HEK293 (cell line): ENCODE results near the gene TP53BP1.

Source experiments
- CTCF ChIP-seq: fragments of 450-650 bp; formaldehyde crosslinking; IDR thresholded peaks from 2 replicates; pipeline ENCODE4 v1.5.1; 2016; ENCODE audit warnings: missing biosample characterization, missing genetic modification characterization
- EGR2 ChIP-seq: fragments of 450-650 bp; formaldehyde crosslinking; IDR thresholded peaks from 2 replicates; pipeline ENCODE4 v1.5.1; 2016; ENCODE audit warnings: low read depth, missing biosample characterization, missing genetic modification characterization
- YY2 ChIP-seq: fragments of 450-650 bp; formaldehyde crosslinking; IDR thresholded peaks from 2 replicates; pipeline ENCODE4 v1.5.1; 2016; ENCODE audit warnings: missing biosample characterization, missing genetic modification characterization
- ZBTB26 ChIP-seq: fragments of 450-650 bp; formaldehyde crosslinking; optimal IDR thresholded peaks from 2 replicates; pipeline ENCODE3; 2016; ENCODE audit warnings: missing biosample characterization, mild to moderate bottlenecking, missing genetic modification characterization
- ZBTB44 ChIP-seq: fragments of 450-650 bp; IDR thresholded peaks from 2 replicates; pipeline ENCODE4 v1.5.1; 2018; ENCODE audit warnings: missing biosample characterization, mild to moderate bottlenecking, missing genetic modification characterization

- TF ChIP-seq CTCF (no peak), ZBTB26 (tag by site-specific recombination) (no peak), YY2 (no peak), ZBTB44 (no peak), EGR2 (no peak)
Observed at GRCh38 chr15:43529587-43530345, 36.8 kb upstream of the TP53BP1 start.
